ENCODE data around the gene C14orf39. TPM values are rescaled to one million over a fixed set of nuclear protein-coding genes. Genes with fewer than 3 reads are reported as not detected.
"Not testable (repeated sequence)": the region's sequence is repeated elsewhere in the genome, so short reads cannot be mapped to it uniquely, and the experiment has no call there.

The C14orf39 gene
- total RNA-seq, 1 experiment from 2014 or later = not detected

GRCh38 chr14:60490270-60490669 is 4.4 kb upstream of the C14orf39 start:
- no peak for DNase-seq (ENCODE audit: low read depth)

- no peak for DNase-seq (ENCODE audit: low read depth)
These were observed 2.3 kb upstream of the C14orf39 start for GRCh38 chr14:60488175-60488574.

GRCh38 chr14:60487211-60487610 is 1.3 kb upstream of the C14orf39 start:
- DNase-seq (ENCODE audit: low read depth) = no peak

GRCh38 chr14:60485057-60485597 is 736 bp downstream of the C14orf39 start:
- no peak for DNase-seq (ENCODE audit: low read depth)

GRCh38 chr14:60482743-60483142 is 3.1 kb downstream of the C14orf39 start:
- peak; percentile 76 for DNase-seq (ENCODE audit: low read depth)

GRCh38 chr14:60480248-60480647 is 5.6 kb downstream of the C14orf39 start:
- not testable (repeated sequence) for DNase-seq (ENCODE audit: low read depth)

- no peak for DNase-seq (ENCODE audit: low read depth)
These were observed 30.0 kb downstream of the C14orf39 start for GRCh38 chr14:60455875-60456274.

- DNase-seq (ENCODE audit: low read depth) = no peak
These were observed 55.6 kb downstream of the C14orf39 start for GRCh38 chr14:60430276-60430675.

GRCh38 chr14:60420050-60420449 is 65.8 kb downstream of the C14orf39 start:
- no peak for DNase-seq (ENCODE audit: low read depth)

GRCh38 chr14:60397550-60397949 is 88.3 kb downstream of the C14orf39 start:
- not testable (repeated sequence) for DNase-seq (ENCODE audit: low read depth)

GRCh38 chr14:60396718-60397343 is 89.0 kb downstream of the C14orf39 start:
- DNase-seq (ENCODE audit: low read depth) = no peak

Other genes starting within 250 kb of the C14orf39 start
- 11.1 and 14.2 TPM in 2 replicates for gene PPM1A, start 236.8 kb downstream of the C14orf39 start, total RNA-seq (2014; rRNA removed; shearing (Covaris generic))
- gene SIX6, start 23.1 kb upstream of the C14orf39 start, total RNA-seq (2014; rRNA removed; shearing (Covaris generic)) = not detected in 2 replicates
- gene SIX1, start 163.4 kb upstream of the C14orf39 start, total RNA-seq (2014; rRNA removed; shearing (Covaris generic)) = 3.9 and 5.8 TPM in 2 replicates
- gene SIX4, start 238.3 kb upstream of the C14orf39 start, total RNA-seq (2014; rRNA removed; shearing (Covaris generic)) = 20.7 and 31.6 TPM in 2 replicates
- 66.9 and 75.2 TPM in 2 replicates for gene MNAT1, start 248.7 kb upstream of the C14orf39 start, total RNA-seq (2014; rRNA removed; shearing (Covaris generic))